ENCODE data around the gene MPPED2.

- TF ChIP-seq CTCF (conservative IDR thresholded peaks at IDR 0.05 in 1 of 2, IDR thresholded peaks at IDR 0.05 in 1 of 2; ENCODE audit: extremely low read depth in 1 of 2, insufficient read depth in 1 of 2, low read depth in 1 of 2, low read length in 2 of 2) (no peak), EZH2 (IDR thresholded peaks at IDR 0.05; ENCODE audit: borderline replicate concordance, low read length) (no peak)
These were observed 97.1 kb downstream of the MPPED2 start for GRCh38 chr11:30489076-30489475.

All from mammary epithelial cell (primary cell).